Activated effector memory CD4-positive, alpha-beta T cell treated with Interleukin-2 at 50 U/mL for 16 hours (primary cell): ENCODE data around the gene APRT.

Experiments used
- DNase-seq: peaks from one replicate; pipeline ENCODE4 v3.0.0-alpha.2; 2020

Gene APRT

DNA sequence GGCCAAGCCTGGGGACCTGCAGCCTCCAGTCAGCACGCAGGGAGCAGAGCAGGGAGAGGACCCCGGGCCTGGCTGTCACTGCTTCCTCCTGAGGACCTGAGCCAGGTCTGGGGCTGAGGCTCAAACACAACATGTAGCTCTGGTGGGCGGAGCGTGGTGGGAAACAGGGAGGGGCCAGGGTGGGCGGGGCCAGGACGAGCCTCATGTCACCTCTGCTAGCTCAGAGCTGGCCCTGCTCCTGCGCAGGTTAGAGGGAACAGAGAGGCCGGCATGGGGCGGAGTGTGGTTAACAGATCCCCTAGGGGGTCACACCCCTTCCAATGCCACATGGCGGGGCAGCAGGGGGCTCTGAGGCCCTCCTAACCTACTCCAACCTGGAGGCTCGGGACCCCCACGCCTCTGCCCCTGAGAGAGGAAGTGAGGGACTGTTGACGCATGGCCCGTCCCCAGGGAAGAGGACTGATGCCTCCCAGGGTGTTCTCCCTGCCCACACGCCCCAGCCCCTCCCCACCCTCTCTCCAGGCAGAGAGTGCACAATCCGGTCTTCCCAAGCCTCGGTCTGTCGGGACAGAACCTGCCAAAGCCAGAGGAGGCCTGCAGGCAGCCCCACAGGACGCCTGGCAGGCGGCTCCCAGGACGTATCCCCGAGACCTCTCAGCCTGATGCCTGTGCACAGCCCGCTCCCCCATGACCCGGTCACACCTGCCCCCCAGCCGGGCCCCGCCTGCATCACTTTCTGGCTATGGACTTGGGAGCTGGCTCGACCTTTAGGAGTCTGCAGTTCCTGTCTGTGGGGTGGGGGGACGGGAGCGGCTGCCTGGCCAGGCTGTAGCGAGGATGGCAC lies 41.9 kb downstream of the APRT start:
- DNase-seq: no peak

DNA sequence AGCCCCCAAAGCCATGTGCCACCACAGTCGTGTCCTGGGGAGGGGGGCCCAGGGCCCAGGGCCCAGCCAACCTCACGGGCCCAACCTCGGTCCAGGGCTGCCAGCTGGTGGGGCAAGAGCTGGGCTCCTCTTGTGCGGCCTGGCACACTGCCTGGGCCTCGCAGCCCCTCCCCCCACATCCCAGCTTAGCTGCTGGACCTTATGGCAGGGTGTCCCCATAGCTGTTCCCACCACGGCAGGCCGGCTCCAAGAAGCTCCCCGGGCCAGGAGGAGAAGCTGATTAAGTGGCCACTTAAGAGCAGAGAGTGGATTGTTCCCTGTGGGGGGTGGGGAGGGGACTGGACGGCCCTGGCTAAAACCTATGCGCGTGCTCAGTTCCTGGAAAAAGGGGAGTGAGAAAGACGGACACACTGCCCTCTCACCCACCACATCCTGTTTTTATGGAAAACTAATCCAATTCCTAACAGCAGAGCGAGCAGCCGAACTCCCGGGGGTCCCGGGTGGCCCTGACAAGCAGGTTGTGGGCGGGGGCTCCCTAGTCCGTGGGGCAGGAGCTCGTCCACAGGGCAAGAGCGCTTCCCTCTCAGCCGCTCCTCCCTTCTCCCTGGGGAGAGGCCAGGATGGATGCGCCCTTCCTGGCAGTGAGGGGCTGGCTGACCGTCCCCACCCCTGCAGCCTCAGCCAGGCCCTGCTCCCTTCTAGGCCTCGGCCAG lies 43.5 kb downstream of the APRT start:
- DNase-seq: no peak

DNA sequence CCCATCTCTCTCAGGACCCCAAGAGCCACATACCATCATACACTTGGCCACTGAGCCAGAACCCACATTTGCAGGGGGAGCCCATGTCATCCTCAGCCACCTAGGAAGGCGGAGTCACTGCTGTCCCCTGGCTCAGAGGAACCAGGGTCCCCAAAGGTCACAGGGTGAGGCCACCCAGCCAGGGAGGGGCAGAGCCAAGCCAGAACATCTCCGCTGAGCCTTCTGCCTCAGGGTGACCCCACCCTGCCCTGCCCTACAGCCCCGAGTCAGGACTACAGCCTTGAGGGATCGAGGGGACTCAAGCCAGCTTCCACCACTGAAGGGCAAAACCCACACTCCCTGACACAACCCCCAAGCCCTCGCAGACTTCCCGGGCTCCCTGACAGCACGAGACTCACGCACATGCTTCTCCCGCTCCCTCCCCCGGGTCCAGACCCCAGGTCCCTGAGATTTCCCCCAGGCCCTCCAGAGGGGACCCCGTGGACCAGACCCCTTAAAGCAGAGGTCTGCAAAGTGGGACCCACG lies 44.1 kb downstream of the APRT start:
- no peak for DNase-seq

DNA sequence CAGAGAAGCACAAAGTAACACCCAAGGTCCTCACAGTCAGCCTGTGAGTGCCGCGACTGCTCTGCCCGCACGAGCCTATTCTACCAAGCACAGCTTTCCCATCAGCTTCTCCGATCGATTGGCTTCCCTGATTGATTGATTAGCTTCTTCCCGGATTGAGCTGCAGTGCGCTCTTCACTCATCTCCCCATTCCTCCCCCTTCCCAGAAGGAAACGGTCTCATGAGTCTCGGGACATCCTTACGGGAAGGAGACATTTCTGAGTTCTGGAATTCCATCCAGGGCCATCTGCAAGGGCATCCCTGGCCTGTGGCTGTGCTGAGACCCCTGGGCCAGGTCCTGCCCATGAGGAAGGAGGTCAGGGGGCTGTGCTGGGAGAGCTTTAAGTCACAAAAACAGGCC lies 44.8 kb downstream of the APRT start:
- no peak for DNase-seq

DNA sequence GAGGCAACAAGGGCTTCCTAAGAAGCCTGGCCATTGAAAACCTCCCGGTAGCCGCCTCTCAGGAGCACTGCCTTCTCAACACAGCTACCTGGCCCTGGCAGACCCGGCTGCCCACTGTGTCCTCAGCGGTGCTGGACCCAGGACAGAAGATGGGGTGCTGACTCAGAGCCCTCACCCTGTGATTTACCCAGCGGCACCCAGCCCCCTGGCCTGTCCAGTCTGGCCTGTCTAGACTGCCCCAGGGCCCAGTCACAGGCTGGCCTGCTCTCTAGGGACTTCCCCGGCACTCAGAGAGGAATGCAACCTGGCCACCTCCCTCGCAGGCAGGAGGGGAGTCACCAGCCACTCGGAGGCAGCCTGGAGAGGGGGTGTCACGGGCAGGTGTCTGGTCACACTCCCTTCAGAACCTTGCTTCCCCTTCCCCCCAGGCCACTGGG lies 46.8 kb downstream of the APRT start:
- DNase-seq: no peak

DNA sequence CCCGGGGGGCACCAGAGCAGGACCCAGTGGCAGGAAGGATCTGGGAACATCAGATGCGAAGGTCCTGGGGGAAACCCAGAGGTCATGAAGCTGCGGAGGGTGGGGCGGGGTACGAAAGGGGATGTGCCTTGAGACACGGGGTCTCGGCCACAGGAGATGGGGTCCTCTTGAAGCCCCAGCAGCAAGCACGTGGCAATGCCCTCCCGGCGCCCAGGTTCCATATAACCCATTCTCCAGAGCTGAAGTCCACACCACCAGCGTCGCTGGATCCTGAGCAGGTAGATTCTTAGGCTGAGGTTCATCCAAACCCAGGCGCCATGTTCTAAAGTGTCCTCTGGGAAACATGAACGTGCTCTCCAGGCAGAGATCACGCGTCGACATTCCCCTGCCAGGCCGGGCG lies 47.6 kb downstream of the APRT start:
- DNase-seq: no peak

DNA sequence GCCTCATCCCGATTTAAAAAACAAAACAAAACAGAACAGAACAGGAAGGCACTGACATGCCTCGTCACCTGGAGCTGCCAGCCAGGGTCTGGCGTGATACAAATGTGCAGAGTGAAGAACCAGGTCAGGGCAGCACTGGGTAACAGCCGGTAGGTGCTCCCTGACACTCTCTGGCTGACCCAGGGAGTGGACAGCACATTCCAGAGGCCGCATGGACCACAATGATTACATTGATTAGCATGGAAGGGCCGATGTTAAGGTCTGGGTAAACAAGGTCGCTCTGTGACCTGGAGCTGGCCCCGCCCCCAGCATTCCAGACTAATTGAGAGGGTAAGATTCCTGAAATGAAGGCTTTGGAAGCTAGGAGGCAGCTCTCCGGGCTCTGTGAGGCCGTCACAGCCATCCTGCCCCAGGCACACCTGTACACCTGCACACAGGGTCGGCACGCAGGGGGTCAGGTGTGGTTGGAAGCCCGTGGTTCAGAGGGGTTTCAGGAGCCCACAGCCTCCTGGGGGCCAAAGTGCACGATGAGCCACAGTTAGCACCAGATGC lies 48.1 kb downstream of the APRT start:
- no peak for DNase-seq

DNA sequence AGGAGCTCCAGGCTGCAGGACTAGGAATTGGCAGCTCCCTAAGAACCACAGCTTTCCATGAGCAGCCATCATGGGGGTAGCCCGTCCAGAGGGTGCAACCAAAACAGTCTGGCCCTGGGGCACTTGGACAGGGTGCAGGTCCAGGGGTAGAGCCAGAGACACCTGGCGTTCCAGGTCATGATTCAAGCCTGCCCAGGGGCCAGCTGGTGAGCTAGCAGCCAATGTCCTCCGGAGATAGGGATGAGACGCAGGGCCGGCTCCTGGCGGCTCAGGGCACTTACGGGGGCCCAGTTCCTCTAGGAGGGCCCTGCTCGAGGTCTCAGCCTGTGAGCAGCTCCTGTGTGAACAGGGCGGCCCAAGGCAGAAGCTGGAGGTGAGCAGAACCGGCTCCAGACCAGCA lies 48.8 kb downstream of the APRT start:
- DNase-seq: no peak

DNA sequence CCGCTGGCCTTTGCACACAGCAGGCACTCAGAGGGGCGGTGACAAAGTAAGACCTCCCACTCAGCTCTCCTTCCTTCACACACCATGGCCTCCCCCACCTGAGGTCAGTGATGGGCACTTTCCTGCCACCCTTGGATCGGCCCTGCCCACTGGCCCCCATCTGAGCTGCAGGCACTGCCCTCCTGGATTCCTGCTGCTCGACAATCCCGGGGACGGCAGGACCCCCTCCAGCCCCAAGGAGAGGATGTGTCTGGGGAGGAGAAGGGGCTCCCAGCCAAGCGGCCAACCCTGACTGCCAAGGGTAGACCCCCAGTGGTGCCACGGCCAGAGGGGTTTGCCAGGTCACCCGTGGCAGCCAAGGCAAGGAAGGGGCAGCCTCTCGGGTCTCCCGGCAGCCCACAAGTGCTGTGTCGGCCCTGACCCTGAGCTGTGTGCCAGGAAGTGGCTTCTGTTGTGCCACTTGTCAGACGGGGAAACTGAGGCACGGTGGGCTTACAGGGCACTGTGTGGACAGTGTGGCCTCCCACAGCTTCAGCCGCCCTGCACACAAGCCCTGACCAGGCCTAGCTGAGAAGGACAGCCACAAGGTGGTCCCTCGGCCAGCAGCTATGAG lies 49.4 kb downstream of the APRT start:
- DNase-seq: no peak

DNA sequence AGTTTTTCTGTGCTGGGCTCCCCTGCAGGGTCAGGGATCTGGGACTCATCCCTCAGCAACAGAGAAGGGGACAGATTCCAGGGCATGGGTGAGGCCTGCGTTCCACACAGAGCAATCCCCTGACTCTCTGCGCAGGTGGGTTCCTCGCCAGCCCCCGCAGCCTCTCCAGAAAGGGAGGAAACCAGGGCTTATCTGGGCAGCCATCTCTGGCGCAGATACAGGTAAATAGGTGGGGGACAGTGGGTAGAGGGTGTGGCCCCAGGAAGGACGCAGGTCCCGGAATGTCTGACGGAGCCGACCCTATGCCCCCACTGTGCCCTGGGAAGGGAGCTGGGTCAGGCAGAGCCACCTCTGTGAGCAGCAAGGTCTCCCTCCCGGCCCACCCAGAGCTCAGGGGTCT lies 49.9 kb downstream of the APRT start:
- DNase-seq: no peak

DNA sequence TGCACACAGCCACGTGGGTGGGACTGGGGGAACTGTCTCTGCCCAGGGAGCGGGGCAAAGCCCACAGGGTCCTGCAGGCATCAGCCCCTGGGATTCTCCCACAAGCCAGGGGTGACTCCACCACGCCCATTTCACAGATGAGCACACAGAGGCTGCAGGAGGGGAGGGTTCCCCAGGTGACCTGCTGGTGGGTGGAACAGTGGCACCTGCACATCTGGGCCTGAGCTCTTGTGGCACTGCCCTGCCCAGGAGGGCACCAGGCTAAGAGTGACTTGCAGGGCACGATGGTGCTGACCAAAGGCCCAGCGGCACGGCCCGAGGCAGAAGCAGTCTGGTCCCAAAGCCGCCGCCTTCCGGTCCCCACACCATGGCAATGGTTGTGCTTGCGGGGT lies 50.6 kb downstream of the APRT start:
- DNase-seq: no peak

DNA sequence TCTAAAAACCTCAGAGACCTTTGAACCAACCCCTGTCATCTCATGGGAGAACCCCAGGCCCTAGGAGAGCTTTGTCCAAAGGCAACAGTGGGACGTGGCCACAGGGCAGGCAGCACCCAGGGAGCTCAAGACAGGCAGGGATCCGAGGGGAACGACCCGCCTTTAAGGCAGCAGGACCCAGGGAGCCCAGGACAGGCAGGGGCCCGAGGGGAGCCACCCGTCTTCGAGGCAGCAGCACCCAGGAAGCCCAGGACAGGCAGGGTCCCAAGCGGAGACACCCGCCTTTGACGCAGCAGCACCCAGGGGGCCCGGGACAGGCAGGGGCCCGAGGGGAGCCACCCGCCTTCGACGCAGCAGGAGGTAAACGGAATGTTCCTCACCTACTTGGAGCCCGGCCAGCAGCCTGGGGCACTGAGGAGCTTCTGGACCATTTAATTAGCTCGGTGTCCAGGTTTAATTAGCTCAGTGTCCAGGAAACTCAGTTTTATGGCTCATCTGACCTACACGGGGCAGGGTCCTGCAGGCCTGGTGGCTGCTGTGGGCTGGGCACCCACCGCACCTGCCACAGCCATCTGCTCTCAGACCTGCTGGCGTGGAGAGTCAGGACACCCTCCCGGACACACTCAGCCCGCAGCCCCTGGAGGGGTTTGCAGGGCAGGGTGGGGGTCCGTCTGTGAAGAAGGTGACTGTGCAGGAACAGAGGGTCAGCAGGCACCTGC lies 51.1 kb downstream of the APRT start:
- no peak for DNase-seq

DNA sequence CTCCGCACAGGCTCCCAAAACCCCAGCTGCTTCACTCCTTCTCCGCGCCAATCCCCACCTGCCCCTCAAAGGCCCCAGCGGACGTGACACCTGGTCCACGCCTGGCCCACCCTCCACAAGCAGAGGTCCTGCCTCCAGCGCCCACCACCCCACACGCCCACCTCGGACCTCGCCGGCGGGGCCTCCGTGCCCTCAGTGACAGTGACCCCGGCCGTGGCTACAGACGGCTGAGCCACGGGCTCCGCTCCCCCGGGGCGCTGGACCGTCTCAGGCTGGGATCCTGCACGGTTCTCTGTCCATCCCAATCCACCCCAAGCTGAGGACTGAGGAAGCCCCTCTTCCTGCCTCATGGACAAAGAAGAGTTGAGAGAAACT lies 51.8 kb downstream of the APRT start:
- no peak for DNase-seq
